KMS-11 (cell line): Measurements from ENCODE around the gene DCST2.

Source experiments
- H2AFZ ChIP-seq: fragments of 200-600 bp; sonication (generic); 2 replicates; pipeline ENCODE4 v1.6.1; 2016; ENCODE audit warnings: antibody characterized with exemption, mixed run types, low read depth
- H3K27ac ChIP-seq: fragments of 200-600 bp; sonication (generic); 2 replicates; pipeline ENCODE4 v1.6.1; 2016; ENCODE audit warnings: mild to moderate bottlenecking, mixed run types
- H3K27me3 ChIP-seq: fragments of 200-600 bp; sonication (generic); 2 replicates; pipeline ENCODE4 v1.6.1; 2017; ENCODE audit warnings: mild to moderate bottlenecking, low read depth, mixed run types, moderate library complexity; ENCODE audit not compliant: insufficient read depth
- H3K36me3 ChIP-seq: fragments of 200-600 bp; sonication (generic); 2 replicates; pipeline ENCODE4 v1.6.1; 2017; ENCODE audit warnings: mild to moderate bottlenecking, mixed run types; ENCODE audit not compliant: insufficient read depth
- H3K4me1 ChIP-seq: fragments of 200-600 bp; sonication (generic); 2 replicates; pipeline ENCODE4 v1.6.1; 2016; ENCODE audit warnings: mild to moderate bottlenecking, low read depth, mixed run types; ENCODE audit not compliant: poor library complexity, severe bottlenecking
- H3K4me2 ChIP-seq: fragments of 200-600 bp; sonication (generic); 2 replicates; pipeline ENCODE4 v1.7.0; 2016; ENCODE audit warnings: mild to moderate bottlenecking, mixed run types
- H3K4me3 ChIP-seq: fragments of 200-600 bp; sonication (generic); IDR thresholded peaks from 2 replicates; pipeline ENCODE4 v1.6.1; 2017; ENCODE audit warnings: low read depth, low read length, mixed read lengths; ENCODE audit not compliant: insufficient read depth
- H3K79me2 ChIP-seq: fragments of 200-600 bp; sonication (generic); 2 replicates; pipeline ENCODE4 v1.6.1; 2016; ENCODE audit warnings: low read depth, mixed run types; ENCODE audit not compliant: insufficient read depth
- H3K9ac ChIP-seq: fragments of 200-600 bp; sonication (generic); 2 replicates; pipeline ENCODE4 v1.6.1; 2016; ENCODE audit warnings: mild to moderate bottlenecking, mixed run types
- H4K20me1 ChIP-seq: fragments of 200-600 bp; sonication (generic); 2 replicates; pipeline ENCODE4 v1.6.1; 2016; ENCODE audit warnings: mild to moderate bottlenecking, mixed run types; ENCODE audit not compliant: insufficient read depth
- CTCF ChIP-seq: fragments of 200-600 bp; sonication (generic); conservative IDR thresholded peaks from 2 replicates; pipeline ENCODE4 v1.6.1; 2017; ENCODE audit warnings: low read depth, mild to moderate bottlenecking, antibody characterized with exemption, low read length, moderate library complexity, mixed read lengths

Gene DCST2

GRCh38 chr1:155034318-155035208 is 982 bp upstream of the DCST2 start:
- Histone ChIP-seq H3K27ac (no peak overlapping the region), H3K79me2 (no peaks in the 10 kb centered on the region), H3K4me1 (peaks cover 5% of the 10 kb centered on the region), H4K20me1 (no peaks in the 10 kb centered on the region), H3K9ac (no peak overlapping the region), H2AFZ (no peak overlapping the region), H3K27me3 (peaks cover 46% of the 10 kb centered on the region; the same call in 1 of the 2 replicates), H3K36me3 (no peaks in the 10 kb centered on the region), H3K4me2 (no peak overlapping the region), H3K4me3 (no peak overlapping the region)
- TF ChIP-seq CTCF = no peak

- H3K4me1 ChIP-seq = no peaks in the 10 kb centered on the region
- no peak overlapping the region for H3K4me2 ChIP-seq
- no peak overlapping the region for H2AFZ ChIP-seq
- H4K20me1 ChIP-seq = no peaks in the 10 kb centered on the region
- H3K36me3 ChIP-seq = no peaks in the 10 kb centered on the region
- no peak overlapping the region for H3K4me3 ChIP-seq
- no peaks in the 10 kb centered on the region for H3K79me2 ChIP-seq
- peaks cover 41% of the 10 kb centered on the region; the same call in 1 of the 2 replicates for H3K27me3 ChIP-seq
- no peak for TF ChIP-seq CTCF
- no peak overlapping the region for H3K9ac ChIP-seq
- no peak overlapping the region for H3K27ac ChIP-seq
Measured at GRCh38 chr1:155032886-155033285, 695 bp downstream of the DCST2 start.

GRCh38 chr1:155030899-155031298 is 2.7 kb downstream of the DCST2 start:
- Histone ChIP-seq H3K27ac (no peak overlapping the region), H3K4me2 (no peak overlapping the region), H2AFZ (no peak overlapping the region), H3K4me1 (no peaks in the 10 kb centered on the region), H4K20me1 (no peaks in the 10 kb centered on the region), H3K4me3 (no peak overlapping the region), H3K9ac (no peak overlapping the region), H3K36me3 (no peaks in the 10 kb centered on the region), H3K79me2 (no peaks in the 10 kb centered on the region), H3K27me3 (peaks cover 41% of the 10 kb centered on the region; the same call in 1 of the 2 replicates)
- no peak for TF ChIP-seq CTCF

- H3K4me2 ChIP-seq = no peak overlapping the region
- no peaks in the 10 kb centered on the region for H4K20me1 ChIP-seq
- H3K4me1 ChIP-seq = no peaks in the 10 kb centered on the region
- TF ChIP-seq CTCF = no peak
- no peak overlapping the region for H3K4me3 ChIP-seq
- no peaks in the 10 kb centered on the region for H3K36me3 ChIP-seq
- no peak overlapping the region for H2AFZ ChIP-seq
- H3K27ac ChIP-seq = no peak overlapping the region
- H3K79me2 ChIP-seq = no peaks in the 10 kb centered on the region
- H3K27me3 ChIP-seq = peaks cover 41% of the 10 kb centered on the region; the same call in 1 of the 2 replicates
- no peak overlapping the region for H3K9ac ChIP-seq
Measured at GRCh38 chr1:155030243-155030795, 3.3 kb downstream of the DCST2 start.
